DOHH2 (cell line): Measurements from ENCODE around the gene LTA.
A peak's percentile ranks its signal among the peaks of the same experiment; 100 is the strongest.

ENCODE experiments used
- H3F3A ChIP-seq: fragments of 200-600 bp; sonication (generic), shearing (Covaris generic); 2 replicates; pipeline ENCODE4 v1.6.0; 2016; ENCODE audit warnings: antibody characterized with exemption, mild to moderate bottlenecking; ENCODE audit not compliant: control insufficient read depth, insufficient read depth
- H3K27ac ChIP-seq: fragments of 200-600 bp; sonication (generic); 2 replicates; pipeline ENCODE4 v1.5.1; 2014; ENCODE audit warnings: low read depth, mild to moderate bottlenecking, low read length, moderate library complexity
- H3K27me3 ChIP-seq: fragments of 200-600 bp; sonication (generic); 2 replicates; pipeline ENCODE4 v1.6.1; 2014; ENCODE audit warnings: mild to moderate bottlenecking, low read length, mixed read lengths; ENCODE audit not compliant: control insufficient read depth
- H3K36me3 ChIP-seq: fragments of 200-600 bp; sonication (generic); 2 replicates; pipeline ENCODE4 v1.6.1; 2014; ENCODE audit warnings: mild to moderate bottlenecking, low read length, moderate library complexity, mixed read lengths; ENCODE audit not compliant: control insufficient read depth
- H3K4me1 ChIP-seq: fragments of 200-600 bp; sonication (generic); 2 replicates; pipeline ENCODE4 v1.6.1; 2014; ENCODE audit warnings: mild to moderate bottlenecking, low read length, mixed read lengths; ENCODE audit not compliant: control insufficient read depth
- H3K4me2 ChIP-seq: fragments of 200-600 bp; sonication (generic); 2 replicates; pipeline ENCODE4 v1.6.0; 2014; ENCODE audit warnings: mild to moderate bottlenecking, low read length, moderate library complexity
- H3K4me3 ChIP-seq: fragments of 200-600 bp; sonication (generic); 2 replicates; pipeline ENCODE4 v1.5.1; 2014; ENCODE audit warnings: mild to moderate bottlenecking, low read length, mixed read lengths
- H3K79me2 ChIP-seq: fragments of 200-600 bp; sonication (generic); 2 replicates; pipeline ENCODE4 v1.6.1; 2014; ENCODE audit warnings: mild to moderate bottlenecking, low read length, mixed read lengths; ENCODE audit not compliant: control insufficient read depth
- H3K9me2 ChIP-seq: fragments of 200-600 bp; sonication (generic); replicated peaks from 2 replicates; pipeline ENCODE4 v1.6.1; 2014; ENCODE audit warnings: mild to moderate bottlenecking, low read length, mixed read lengths; ENCODE audit not compliant: control insufficient read depth
- H3K9me3 ChIP-seq: fragments of 200-600 bp; sonication (generic); 2 replicates; pipeline ENCODE4 v1.6.1; 2014; ENCODE audit warnings: antibody characterized with exemption, low read length, mixed read lengths; ENCODE audit not compliant: control insufficient read depth, insufficient read depth
- H4K20me1 ChIP-seq: fragments of 200-600 bp; sonication (generic); 2 replicates; pipeline ENCODE4 v1.6.0; 2014; ENCODE audit warnings: low read depth, mild to moderate bottlenecking, antibody characterized with exemption, low read length, moderate library complexity; ENCODE audit not compliant: control insufficient read depth, insufficient read depth
- EZH2phosphoT487 ChIP-seq: fragments of 200-600 bp; sonication (generic); IDR thresholded peaks from 2 replicates; pipeline ENCODE4 v1.6.1; 2017; ENCODE audit warnings: borderline replicate concordance, mild to moderate bottlenecking, antibody characterized with exemption, low read length, moderate library complexity, mixed read lengths
- TF ChIP-seq, protein P1 (sequence below): fragments of 200-600 bp; sonication (generic); IDR thresholded peaks from one replicate; pipeline ENCODE4 v1.5.1; 2014; ENCODE audit warnings: antibody characterized with exemption, mild to moderate bottlenecking, low read depth, low read length; ENCODE audit not compliant: poor library complexity, severe bottlenecking

The LTA gene

DNA sequence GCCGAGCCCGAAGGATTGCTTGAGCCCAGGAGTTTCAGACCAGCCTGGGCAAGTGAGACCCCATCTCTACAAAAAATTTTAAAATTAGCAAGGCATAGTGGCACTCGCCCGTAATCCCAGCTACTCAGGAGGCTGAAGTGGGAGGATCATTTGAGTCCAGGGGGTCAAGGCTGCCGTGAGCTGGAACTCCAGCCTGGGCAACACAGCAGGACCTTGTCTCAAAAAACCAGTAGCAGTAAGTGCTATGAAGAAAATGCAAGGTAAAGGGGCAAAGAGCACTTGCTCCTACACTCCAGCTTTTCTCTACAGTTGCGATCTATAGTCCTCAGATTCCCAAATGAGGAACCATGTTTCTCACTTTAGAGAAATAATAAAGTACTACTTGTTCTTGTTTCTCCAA is 28.4 kb upstream of the LTA start:
- Histone ChIP-seq H3K27ac (no peak overlapping the region), H3K4me1 (peaks cover 62% of the 10 kb centered on the region)

DNA sequence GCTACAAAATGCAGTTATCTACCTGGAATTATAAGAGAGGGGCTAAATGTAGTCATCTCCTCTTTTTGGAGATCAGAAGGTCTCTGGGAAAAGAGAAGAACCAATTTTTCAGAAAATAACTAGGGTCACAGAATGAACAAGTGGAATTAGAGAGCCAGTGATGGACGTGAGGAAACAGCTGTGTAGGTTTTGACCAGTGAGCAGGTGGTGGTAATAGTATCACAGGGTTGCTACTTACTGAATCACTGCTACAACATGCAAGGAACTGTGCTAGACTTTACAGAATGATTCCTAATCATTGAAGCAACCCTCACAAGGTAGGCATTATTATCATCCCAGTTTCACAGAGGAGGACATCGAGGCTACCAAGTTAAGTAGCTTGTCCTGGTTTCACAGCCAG is 27.4 kb upstream of the LTA start:
- H3K4me1 ChIP-seq = peaks cover 62% of the 10 kb centered on the region
- no peaks in the 10 kb centered on the region for H3K27me3 ChIP-seq
- H3K9me3 ChIP-seq = no peaks in the 10 kb centered on the region
- H3K4me2 ChIP-seq = peak overlapping the region; percentile 6; the same call in 1 of the 2 replicates
- peaks cover 22% of the 10 kb centered on the region for H3F3A ChIP-seq
- H3K27ac ChIP-seq = no peak overlapping the region
- peaks cover 50% of the 10 kb centered on the region for H3K79me2 ChIP-seq
- no peaks in the 10 kb centered on the region for H3K9me2 ChIP-seq
- H3K4me3 ChIP-seq = no peak overlapping the region
- H3K36me3 ChIP-seq = peaks cover 43% of the 10 kb centered on the region
- TF ChIP-seq EZH2phosphoT487 = no peak
- TF ChIP-seq, protein P1, sequence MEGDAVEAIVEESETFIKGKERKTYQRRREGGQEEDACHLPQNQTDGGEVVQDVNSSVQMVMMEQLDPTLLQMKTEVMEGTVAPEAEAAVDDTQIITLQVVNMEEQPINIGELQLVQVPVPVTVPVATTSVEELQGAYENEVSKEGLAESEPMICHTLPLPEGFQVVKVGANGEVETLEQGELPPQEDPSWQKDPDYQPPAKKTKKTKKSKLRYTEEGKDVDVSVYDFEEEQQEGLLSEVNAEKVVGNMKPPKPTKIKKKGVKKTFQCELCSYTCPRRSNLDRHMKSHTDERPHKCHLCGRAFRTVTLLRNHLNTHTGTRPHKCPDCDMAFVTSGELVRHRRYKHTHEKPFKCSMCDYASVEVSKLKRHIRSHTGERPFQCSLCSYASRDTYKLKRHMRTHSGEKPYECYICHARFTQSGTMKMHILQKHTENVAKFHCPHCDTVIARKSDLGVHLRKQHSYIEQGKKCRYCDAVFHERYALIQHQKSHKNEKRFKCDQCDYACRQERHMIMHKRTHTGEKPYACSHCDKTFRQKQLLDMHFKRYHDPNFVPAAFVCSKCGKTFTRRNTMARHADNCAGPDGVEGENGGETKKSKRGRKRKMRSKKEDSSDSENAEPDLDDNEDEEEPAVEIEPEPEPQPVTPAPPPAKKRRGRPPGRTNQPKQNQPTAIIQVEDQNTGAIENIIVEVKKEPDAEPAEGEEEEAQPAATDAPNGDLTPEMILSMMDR = no peak
- peaks cover 13% of the 10 kb centered on the region; the same call in 1 of the 2 replicates for H4K20me1 ChIP-seq

More for the DNA sequence above, 28.4 kb upstream of the LTA start:
- H4K20me1 ChIP-seq = peaks cover 24% of the 10 kb centered on the region
- peaks cover 48% of the 10 kb centered on the region for H3K36me3 ChIP-seq
- TF ChIP-seq EZH2phosphoT487 = no peak
- TF ChIP-seq, protein P1 = no peak
- no peaks in the 10 kb centered on the region for H3K27me3 ChIP-seq
- peak overlapping the region; percentile 70; the same call in 1 of the 2 replicates for H3K4me2 ChIP-seq
- H3K4me3 ChIP-seq = peak overlapping the region; percentile 98; the same call in 1 of the 2 replicates
- no peaks in the 10 kb centered on the region for H3K9me2 ChIP-seq
- H3F3A ChIP-seq = peaks cover 25% of the 10 kb centered on the region
- H3K9me3 ChIP-seq = no peaks in the 10 kb centered on the region
- peaks cover 61% of the 10 kb centered on the region for H3K79me2 ChIP-seq

DNA sequence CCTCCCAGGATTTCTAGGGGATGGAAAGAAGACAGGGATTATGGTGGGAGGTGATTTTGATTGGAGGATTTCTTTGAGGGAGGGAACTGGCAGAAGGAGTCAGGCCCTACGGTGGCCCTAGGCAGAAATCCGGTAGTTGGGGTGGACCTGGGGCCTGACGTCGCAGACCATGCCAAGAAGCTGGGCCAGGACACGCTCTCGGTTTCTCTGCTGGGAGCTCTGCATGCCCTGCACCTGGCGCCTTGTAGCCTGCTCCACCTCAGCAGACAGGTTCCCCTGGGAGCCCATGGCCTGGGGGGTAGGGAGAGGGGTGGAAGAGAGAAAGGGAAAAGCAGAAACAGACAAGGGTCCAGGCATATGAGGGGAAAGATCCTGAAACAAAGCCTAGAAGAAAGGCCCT is 26.8 kb upstream of the LTA start:
- peaks cover 44% of the 10 kb centered on the region for H3K79me2 ChIP-seq
- H3K4me3 ChIP-seq = no peak overlapping the region

More for the DNA sequence above, 26.8 kb upstream of the LTA start:
- peaks cover 7% of the 10 kb centered on the region; the same call in 1 of the 2 replicates for H4K20me1 ChIP-seq
- peak overlapping the region; percentile 6; the same call in 1 of the 2 replicates for H3K4me2 ChIP-seq
- TF ChIP-seq EZH2phosphoT487 = no peak
- TF ChIP-seq, protein P1 = no peak
- no peaks in the 10 kb centered on the region for H3K9me2 ChIP-seq
- H3K4me1 ChIP-seq = peaks cover 62% of the 10 kb centered on the region
- H3F3A ChIP-seq = peaks cover 22% of the 10 kb centered on the region
- peaks cover 38% of the 10 kb centered on the region for H3K36me3 ChIP-seq
- no peaks in the 10 kb centered on the region for H3K27me3 ChIP-seq
- H3K9me3 ChIP-seq = no peaks in the 10 kb centered on the region
- no peak overlapping the region for H3K27ac ChIP-seq
